NCI-H1417 treated with DMSO at 0.1 percent for 48 hours (cell line): ENCODE measurements around the gene ASPSCR1.
A peak's percentile ranks its signal among the peaks of the same experiment; 100 is the strongest.

ENCODE experiments used
- DNase-seq: peaks from one replicate; lab custom pipeline; 2025; lab: John Stamatoyannopoulos, UW

ASPSCR1 gene

DNA sequence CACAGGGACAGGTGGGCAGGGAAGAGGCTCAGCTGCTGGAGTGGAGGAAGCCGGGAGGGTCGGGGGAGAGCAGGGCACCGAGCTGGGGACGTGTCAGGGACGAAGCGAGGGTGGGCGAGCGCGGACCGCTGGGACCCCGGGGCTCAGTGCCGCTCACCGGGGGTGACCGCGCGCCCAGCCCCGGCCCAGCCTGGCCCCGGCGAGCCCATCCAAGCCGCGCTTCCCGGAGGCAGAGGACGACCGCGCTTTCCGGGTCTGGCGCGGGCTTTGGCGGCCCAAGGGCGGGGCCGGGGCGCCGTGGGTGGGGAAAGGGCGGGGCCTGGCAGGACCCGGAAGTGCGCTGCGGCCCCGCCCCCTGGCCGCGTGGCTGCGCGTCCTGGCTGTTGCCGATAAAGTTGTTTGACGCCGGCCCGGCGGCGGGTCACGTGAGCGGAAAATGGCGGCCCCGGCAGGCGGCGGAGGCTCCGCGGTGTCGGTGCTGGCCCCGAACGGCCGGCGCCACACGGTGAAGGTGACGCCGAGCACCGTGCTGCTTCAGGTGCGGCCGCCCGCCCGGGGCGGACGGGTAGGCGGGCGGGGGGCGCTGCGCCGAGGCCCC is at the start of gene ASPSCR1:
Gene ASPSCR1, plus strand, starts transcription at position 419 of the 598 bp plus-strand sequence. Its CDS starts 18 bp downstream, at position 437.
- DNase-seq: peak; percentile 58

GRCh38 chr17:81927653-81928543 is 49.5 kb upstream of the ASPSCR1 start, which contains the start of gene MAFG:
TSS of gene MAFG (minus strand) at chr17:81927735. CDS start at chr17:81923185, 4,550 bp downstream.
- peak; percentile 74 for DNase-seq

DNA sequence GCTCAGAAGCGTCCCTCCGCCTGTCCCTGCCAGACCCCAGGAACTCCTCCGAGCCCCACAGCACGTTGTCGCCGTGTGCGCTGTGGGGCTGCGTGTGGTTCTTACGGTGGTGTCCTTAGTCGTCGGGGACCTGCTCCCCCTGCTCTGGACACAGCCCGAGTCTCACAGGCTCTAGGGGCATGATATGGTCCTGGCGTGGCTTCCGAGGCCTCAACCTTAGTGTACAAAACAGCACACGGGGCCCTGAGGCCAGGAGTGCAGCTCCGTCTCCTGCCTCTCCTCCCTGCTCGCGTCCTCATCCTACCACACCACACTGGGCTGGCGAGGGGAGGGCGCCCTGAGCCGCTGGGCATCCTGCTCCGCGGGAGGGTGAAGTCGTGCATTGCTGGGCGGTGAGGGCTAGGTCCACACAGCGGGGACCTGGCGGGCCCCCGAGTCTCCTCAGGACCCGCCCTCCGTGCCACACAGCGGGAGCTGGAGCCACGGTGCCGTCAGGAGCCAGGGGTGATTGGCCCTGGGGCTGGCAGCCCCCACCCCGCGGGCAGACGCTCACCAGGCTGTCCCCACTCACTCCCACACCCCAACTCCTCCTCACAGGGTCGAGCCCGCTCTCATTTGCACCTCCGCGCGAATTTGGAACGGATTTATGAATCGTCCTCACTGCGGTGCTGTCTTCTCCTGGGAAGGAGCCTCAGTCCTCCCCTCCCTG is 48.7 kb upstream of the ASPSCR1 start:
- no peak for DNase-seq

- no peak for DNase-seq
Measured at GRCh38 chr17:81929253-81930141, 47.9 kb upstream of the ASPSCR1 start.

GRCh38 chr17:81930142-81931125 is 47.0 kb upstream of the ASPSCR1 start:
- no peak for DNase-seq

- no peak for DNase-seq
Measured at GRCh38 chr17:81931189-81931556, 46.3 kb upstream of the ASPSCR1 start.

DNA sequence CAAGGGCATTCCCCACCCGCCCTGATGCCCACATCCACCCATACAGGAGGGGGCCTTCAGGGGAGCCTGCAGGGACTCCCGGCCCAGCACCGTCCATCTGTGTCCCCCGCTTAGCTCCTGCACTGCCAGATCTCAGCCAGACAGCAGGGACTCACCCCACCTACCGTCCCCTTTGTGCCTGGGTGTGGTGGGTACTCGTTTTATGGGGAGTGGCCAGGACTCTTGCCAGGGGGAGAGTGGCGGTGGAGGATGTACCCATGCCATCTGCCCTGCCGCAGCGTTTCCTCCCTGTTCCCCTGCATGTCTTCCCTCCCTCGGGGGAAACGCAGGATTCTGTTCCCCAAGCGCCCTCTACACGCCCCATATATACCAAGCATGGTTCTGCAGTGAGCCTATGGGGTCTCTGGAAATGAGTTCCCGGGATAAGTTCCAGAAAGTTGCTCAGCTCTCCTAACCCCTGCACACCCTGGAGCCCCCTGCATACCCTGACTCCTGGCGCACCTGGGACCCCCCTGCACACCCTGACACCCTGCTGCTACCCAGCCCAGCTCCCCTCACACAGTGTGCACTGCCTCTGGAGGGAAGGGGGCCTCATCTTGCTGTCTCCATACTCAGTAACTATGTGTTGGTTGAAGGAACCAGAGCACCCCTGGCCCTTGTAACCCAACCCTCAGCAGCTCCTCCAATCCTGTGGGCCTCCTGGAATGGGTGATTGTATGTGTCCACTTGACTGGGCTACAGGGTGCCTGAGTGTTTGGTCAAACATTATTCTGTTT is 45.7 kb upstream of the ASPSCR1 start:
- DNase-seq: no peak

DNA sequence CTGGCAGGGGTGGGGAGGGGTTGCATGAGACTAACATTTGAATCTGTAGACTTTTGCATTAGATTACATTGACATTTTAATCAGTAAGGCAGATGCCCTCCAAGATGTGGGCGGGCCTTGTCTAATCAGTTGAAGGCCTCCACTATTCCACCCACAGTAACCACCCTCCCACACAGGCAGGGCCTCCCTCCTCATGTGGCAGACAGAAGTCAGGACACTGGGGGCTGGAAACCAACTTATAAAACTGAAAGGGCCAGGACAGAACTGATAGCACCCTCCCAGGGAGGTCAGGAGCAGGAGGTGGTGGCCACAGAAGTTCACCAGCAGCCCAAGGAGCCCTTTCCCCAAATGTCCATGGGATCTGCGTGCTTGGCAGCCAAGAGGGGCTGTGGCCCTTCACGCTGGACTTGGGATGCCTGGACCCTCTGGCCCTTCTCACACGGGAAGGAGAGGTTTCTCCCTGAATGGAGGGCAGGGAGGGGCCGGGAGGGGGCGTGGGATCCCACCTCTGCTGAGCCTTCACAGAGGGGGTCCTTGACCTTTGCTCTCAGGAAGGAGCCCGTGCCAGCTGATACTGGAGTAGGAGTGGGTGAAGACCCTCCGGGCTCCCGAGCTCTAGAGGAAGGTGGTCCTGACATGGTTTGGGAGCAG is 45.0 kb upstream of the ASPSCR1 start:
- no peak for DNase-seq

DNA sequence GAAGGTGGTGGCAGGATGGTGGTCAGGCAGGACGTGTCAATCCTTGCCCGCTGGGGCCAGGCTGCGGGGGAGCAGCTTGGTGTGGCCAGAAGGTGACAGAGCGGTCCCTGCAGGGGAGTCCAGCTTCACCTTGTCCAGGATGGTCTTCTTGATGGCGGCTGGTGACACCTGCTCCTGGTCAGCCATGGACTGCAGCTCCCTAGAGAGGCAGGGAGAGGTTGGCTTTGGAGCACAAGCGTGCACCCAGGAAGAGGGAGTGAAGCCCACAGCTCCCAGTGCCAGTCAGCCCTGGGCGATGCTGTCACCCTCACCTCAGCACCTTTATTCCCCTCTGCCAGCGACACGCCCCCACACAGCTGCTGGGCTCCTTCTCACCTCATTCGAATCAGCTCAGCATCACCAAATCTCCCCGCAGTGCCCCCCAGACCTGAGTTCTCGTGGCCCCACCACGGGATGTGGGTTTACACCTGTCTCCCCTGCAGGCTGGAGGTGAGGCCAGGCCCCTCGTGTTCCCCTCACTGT is 44.2 kb upstream of the ASPSCR1 start:
- DNase-seq: no peak

DNA sequence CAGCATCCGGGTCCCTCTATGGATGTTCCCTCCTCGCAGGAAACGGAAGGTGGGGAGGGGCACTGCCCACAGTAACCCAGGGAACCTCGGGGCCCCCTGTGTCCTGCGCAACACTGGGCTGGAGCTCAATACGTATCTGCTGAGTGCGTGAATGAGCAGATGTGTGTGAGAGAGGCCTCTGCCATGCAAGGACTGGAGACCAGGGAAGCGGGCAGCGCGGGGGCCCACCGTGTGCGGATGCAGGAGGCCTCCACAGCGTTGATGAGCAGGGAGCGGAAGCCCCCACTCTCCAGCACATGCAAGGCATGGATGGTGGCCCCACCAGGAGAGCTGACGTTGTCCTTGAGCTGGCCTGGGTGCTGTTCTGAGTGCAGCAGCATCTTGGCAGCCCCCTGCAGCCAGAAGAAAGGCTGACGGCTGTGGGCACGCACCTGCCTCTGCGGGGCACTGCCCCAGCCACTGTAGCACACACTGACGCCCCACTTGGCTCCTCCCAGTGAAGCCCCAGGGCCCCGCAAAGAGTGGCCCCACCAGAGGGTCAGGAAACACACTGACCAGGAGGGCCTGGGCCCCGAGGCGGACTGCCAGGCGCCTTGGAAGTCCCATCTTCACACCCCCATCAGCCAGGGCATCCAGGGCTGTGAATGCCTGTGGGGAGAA is 43.2 kb upstream of the ASPSCR1 start:
- DNase-seq: no peak

GRCh38 chr17:81934850-81935708 is 42.4 kb upstream of the ASPSCR1 start:
- DNase-seq: no peak

GRCh38 chr17:81935709-81936084 is 41.7 kb upstream of the ASPSCR1 start:
- DNase-seq: no peak

- no peak for DNase-seq
Measured at GRCh38 chr17:81939218-81939617, 38.2 kb upstream of the ASPSCR1 start.

DNA sequence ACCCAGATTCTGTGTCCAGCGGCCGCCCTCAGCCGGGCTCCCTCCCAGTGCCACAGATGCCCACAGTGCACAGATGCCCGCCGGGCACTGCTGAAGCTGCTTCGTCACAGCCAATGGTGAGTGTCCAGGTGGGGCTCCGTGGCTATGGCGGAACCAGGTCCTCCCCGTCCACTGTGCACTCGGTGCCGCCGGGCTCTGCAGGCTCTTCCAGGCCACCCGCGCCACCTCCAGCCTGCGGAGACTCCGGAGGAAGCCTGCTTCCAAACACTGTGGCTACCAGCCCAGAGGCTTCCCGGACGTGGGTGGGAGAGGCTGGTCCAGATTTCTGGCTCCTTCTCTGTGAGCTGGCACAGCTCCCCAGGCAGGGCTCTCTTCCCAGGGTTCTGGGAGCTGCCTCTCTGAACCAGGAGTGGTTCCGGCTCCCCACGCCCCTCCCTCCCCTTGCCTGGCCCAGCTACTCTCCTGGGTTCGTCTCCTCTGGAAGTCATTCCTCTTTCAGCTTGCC is 37.5 kb upstream of the ASPSCR1 start:
- DNase-seq: no peak

- DNase-seq: no peak
Measured at GRCh38 chr17:81940538-81941483, 36.6 kb upstream of the ASPSCR1 start.
